Gastrocnemius medialis (tissue), 4 donors: ENCODE results near the gene RTL5. TPM values are rescaled to one million over a fixed set of nuclear protein-coding genes. Genes with fewer than 3 reads are reported as not detected.

Experiments
- ATAC-seq, 2 donors: fragments of 150-250 bp; one replicate each; pipeline ENCODE4 v1.9.1; 2016
- DNase-seq, 2 donors: peaks; one replicate each; pipeline ENCODE4 v3.0.0-alpha.2; 2019
- H3K27ac ChIP-seq, 4 donors: fragments of 200-600 bp; sonication (generic); 1 replicate in 1 of 4; 2 replicates in 3 of 4; pipeline ENCODE4 v1.5.1; 2016 to 2018; ENCODE audit warnings: mild to moderate bottlenecking in 2 of 4, moderate library complexity in 1 of 4
- H3K27me3 ChIP-seq, 3 donors: fragments of 200-600 bp; sonication (generic) in 2 of 3; 1 replicate in 1 of 3; 2 replicates in 2 of 3; pipeline versions ENCODE4 v1.5.1 to v1.6.0; 2016 to 2019; ENCODE audit warnings: mild to moderate bottlenecking in 1 of 3, moderate library complexity in 1 of 3
- H3K36me3 ChIP-seq, 2 donors: fragments of 200-600 bp; sonication (generic) in 1 of 2; one replicate each; pipeline ENCODE4 v1.5.1; 2017 to 2018
- H3K4me1 ChIP-seq, 2 donors: fragments of 200-600 bp; sonication (generic) in 1 of 2; one replicate each; pipeline ENCODE4 v1.5.1; 2016 to 2017; ENCODE audit warnings: mild to moderate bottlenecking in 2 of 2
- H3K4me3 ChIP-seq, 4 donors: fragments of 200-600 bp; sonication (generic) in 3 of 4; 1 replicate in 1 of 4; 2 replicates in 3 of 4; pipeline ENCODE4 v1.5.1; 2016 to 2019; ENCODE audit warnings: mild to moderate bottlenecking in 2 of 4
- H3K9me3 ChIP-seq, 3 donors: fragments of 200-600 bp; sonication (generic) in 2 of 3; 1 replicate in 1 of 3; 2 replicates in 2 of 3; pipeline ENCODE4 v1.5.1; 2016 to 2019
- POLR2A ChIP-seq, 2 donors: fragments of 450-650 bp; IDR thresholded peaks; one replicate each; pipeline ENCODE4 v1.6.1; 2017; ENCODE audit warnings: antibody characterized with exemption in 2 of 2, mild to moderate bottlenecking in 2 of 2, moderate library complexity in 2 of 2
- in situ Hi-C, 4 donors: fragments of 200-750 bp; cut with MboI; loops; one replicate each; pipeline versions ENCODE4 v1.15.0 to v1.8.0; 2017; ENCODE audit warnings: low sequenced_read_pairs in 4 of 4
- intact Hi-C: fragments of 100-400 bp; cut with DNase I; formaldehyde crosslinking; loops from one replicate; pipeline ENCODE4 v1.15.1; 2023; ENCODE audit warnings: low total_unique reads
- total RNA-seq, 4 donors: library from RNA; depleted of rRNA; stranded (reverse); fragments of >200 nt; gene quantifications; one replicate each; pipeline versions ENCODE4 v1.1.0 to v1.2.3, GENCODE V29; 2016
- TF ChIP-seq, protein P1 (sequence below), 5 experiments: fragments of 450-650 bp in 3 of 5; fragments of 200-600 bp in 2 of 5; sonication (generic) in 2 of 5; IDR thresholded peaks in 4 of 5; conservative IDR thresholded peaks in 1 of 5; 1 replicate in 4 of 5; 2 replicates in 1 of 5; pipeline ENCODE4 v1.5.1; 2016 to 2019; ENCODE audit warnings: antibody characterized with exemption in 5 of 5, mild to moderate bottlenecking in 3 of 5, moderate library complexity in 3 of 5

Gene RTL5
- total RNA-seq, 4 donors from 2014 or later: 0.44 to 0.71 (median 0.50) TPM

DNA sequence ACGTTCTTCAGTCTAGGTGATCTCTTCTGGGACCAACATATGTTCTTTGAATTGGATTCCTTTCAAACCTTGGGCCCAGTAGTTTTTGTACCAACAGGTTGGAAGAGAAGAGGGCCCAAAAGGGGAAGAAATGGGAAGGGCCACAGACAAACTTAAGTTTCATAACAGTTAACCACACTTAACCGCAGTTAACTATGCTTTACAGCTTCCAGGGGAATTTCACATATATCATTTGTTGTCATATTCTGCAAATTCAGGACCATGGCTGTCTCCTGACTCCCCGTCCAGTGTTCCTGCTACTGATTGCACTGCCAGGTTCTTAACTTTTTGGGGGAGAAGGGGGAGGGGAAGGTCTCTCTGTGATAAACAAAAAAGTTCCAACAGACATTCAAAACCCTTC, 34.6 kb downstream of the RTL5 start:
- DNase-seq (no peak), ATAC-seq (no peak)
- H3K4me3 ChIP-seq: no peak overlapping the region
- TF ChIP-seq, protein P1, sequence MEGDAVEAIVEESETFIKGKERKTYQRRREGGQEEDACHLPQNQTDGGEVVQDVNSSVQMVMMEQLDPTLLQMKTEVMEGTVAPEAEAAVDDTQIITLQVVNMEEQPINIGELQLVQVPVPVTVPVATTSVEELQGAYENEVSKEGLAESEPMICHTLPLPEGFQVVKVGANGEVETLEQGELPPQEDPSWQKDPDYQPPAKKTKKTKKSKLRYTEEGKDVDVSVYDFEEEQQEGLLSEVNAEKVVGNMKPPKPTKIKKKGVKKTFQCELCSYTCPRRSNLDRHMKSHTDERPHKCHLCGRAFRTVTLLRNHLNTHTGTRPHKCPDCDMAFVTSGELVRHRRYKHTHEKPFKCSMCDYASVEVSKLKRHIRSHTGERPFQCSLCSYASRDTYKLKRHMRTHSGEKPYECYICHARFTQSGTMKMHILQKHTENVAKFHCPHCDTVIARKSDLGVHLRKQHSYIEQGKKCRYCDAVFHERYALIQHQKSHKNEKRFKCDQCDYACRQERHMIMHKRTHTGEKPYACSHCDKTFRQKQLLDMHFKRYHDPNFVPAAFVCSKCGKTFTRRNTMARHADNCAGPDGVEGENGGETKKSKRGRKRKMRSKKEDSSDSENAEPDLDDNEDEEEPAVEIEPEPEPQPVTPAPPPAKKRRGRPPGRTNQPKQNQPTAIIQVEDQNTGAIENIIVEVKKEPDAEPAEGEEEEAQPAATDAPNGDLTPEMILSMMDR (IDR thresholded peaks at IDR 0.05 in 4 of 5, conservative IDR thresholded peaks at IDR 0.05 in 1 of 5): no peak
- no peak for TF ChIP-seq POLR2A (IDR thresholded peaks at IDR 0.05)
- H3K27me3 ChIP-seq: no peaks in the 10 kb centered on the region
- H3K9me3 ChIP-seq: no peaks in the 10 kb centered on the region
- no peaks in the 10 kb centered on the region for H3K36me3 ChIP-seq
- H3K27ac ChIP-seq: no peak overlapping the region
- in situ Hi-C loops: no loop called here
- H3K4me1 ChIP-seq: no peaks in the 10 kb centered on the region
- intact Hi-C loops: no loop called here

DNA sequence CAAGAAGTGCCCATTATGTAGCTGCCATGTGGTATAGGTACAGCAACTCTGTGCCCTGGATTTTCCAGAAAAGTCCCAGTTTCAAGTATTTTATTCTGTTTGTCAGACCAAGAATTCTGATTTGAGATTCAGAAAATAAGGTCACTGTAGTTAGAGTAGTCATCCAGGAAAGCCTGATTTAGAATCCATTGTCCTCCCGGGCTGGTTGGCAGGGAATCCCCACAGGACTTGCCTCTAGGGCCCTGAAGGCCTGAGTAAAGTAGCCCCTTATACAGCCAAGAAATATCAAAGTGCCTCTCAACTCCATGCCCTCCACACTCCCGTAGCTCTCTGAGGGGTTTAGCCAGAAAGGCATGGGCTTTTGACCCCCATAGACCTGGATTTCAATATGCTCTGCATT, 36.3 kb downstream of the RTL5 start:
- Histone ChIP-seq H3K36me3 (no peaks in the 10 kb centered on the region), H3K27me3 (no peaks in the 10 kb centered on the region), H3K9me3 (no peaks in the 10 kb centered on the region), H3K4me3 (no peak overlapping the region), H3K27ac (no peak overlapping the region), H3K4me1 (no peaks in the 10 kb centered on the region)
- in situ Hi-C loops: no loop called here
- no peak for DNase-seq
- ATAC-seq: no peak
- no peak for TF ChIP-seq POLR2A (IDR thresholded peaks at IDR 0.05)
- TF ChIP-seq, protein P1 (IDR thresholded peaks at IDR 0.05 in 4 of 5, conservative IDR thresholded peaks at IDR 0.05 in 1 of 5): no peak
- intact Hi-C loops: no loop called here

DNA sequence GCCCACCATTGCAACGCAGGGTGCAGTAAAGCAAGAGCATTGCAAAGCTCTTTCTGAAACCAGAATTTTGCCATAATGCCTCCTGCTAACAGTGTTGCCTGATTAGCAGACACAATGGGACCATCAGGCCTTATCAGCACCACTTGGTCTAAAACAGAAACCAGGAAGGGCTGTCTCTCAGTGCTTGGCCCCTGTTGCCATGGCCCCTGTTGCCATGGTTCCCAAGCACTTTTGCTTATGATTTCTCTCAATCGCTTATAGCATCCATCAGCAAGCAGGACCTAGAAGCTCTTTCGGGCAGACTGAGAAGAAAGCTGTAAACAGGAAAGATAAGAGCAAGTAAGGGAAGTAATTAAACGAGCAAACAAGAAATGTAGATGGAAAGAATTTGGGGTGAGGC, 36.8 kb downstream of the RTL5 start:
- Histone ChIP-seq H3K27me3 (no peaks in the 10 kb centered on the region), H3K36me3 (no peaks in the 10 kb centered on the region), H3K27ac (no peak overlapping the region), H3K9me3 (no peaks in the 10 kb centered on the region), H3K4me3 (no peak overlapping the region), H3K4me1 (no peaks in the 10 kb centered on the region)
- in situ Hi-C loops (no loop called here), intact Hi-C loops (no loop called here)
- no peak for TF ChIP-seq POLR2A (IDR thresholded peaks at IDR 0.05)
- TF ChIP-seq, protein P1 (IDR thresholded peaks at IDR 0.05 in 4 of 5, conservative IDR thresholded peaks at IDR 0.05 in 1 of 5): no peak
- no peak for ATAC-seq
- DNase-seq: no peak

DNA sequence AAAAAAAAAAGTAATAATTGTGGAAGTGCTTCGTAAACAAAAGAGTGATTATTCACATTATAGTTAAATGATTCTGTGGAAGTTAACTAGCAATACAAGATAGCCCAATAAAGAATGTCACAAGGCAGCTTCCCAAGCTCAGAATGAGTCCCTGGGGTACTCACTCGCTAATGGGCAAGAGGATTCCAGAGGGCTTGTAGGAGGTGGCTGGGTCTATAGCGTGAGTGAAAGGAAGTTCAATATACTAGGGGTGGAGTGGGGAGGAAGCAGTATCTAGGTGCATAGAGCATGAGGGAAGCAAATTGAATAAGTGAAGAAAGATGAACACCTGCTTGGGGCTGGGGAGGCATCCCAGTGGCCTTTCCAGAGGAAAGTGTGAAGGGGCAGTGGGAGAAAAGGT, 42.5 kb downstream of the RTL5 start:
- ATAC-seq (no peak), DNase-seq (no peak)
- Histone ChIP-seq H3K4me1 (no peaks in the 10 kb centered on the region), H3K36me3 (no peaks in the 10 kb centered on the region), H3K4me3 (no peak overlapping the region), H3K9me3 (no peaks in the 10 kb centered on the region), H3K27me3 (no peaks in the 10 kb centered on the region), H3K27ac (no peak overlapping the region)
- in situ Hi-C loops: no loop called here
- intact Hi-C loops: no loop called here
- TF ChIP-seq, protein P1 (IDR thresholded peaks at IDR 0.05 in 4 of 5, conservative IDR thresholded peaks at IDR 0.05 in 1 of 5): no peak
- no peak for TF ChIP-seq POLR2A (IDR thresholded peaks at IDR 0.05)

DNA sequence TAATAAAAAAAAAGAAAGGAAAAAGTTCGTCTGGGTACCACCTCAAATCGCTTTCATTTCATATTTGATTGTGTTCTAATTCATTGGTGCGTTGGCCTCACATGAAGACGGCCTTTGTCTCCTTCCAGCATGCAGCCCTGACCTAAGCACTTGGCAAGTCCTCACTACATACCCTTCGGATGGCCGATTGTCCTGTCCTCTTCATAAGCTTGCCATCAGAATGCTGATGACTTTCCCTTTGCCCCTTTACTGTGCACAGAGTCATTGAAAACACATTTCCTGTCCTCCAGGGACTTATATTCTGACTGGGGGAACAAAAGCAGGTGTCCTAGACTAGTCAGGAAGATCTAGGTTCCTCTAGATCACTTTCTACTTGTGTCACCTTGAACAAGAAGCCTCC, 43.0 kb downstream of the RTL5 start:
- in situ Hi-C loops: no loop called here
- DNase-seq: no peak
- Histone ChIP-seq H3K27ac (no peak overlapping the region), H3K36me3 (no peaks in the 10 kb centered on the region), H3K27me3 (no peaks in the 10 kb centered on the region), H3K4me3 (no peak overlapping the region), H3K4me1 (no peaks in the 10 kb centered on the region), H3K9me3 (no peaks in the 10 kb centered on the region)
- ATAC-seq: no peak
- intact Hi-C loops: no loop called here
- TF ChIP-seq POLR2A (IDR thresholded peaks at IDR 0.05): no peak
- TF ChIP-seq, protein P1 (IDR thresholded peaks at IDR 0.05 in 4 of 5, conservative IDR thresholded peaks at IDR 0.05 in 1 of 5): no peak
